Measurements from ENCODE around the gene MPHOSPH10. TPM values are rescaled to one million over a fixed set of nuclear protein-coding genes. Genes with fewer than 3 reads are reported as not detected.
"Not testable (repeated sequence)": the region's sequence is repeated elsewhere in the genome, so short reads cannot be mapped to it uniquely, and the experiment has no call there.

MPHOSPH10 gene
- total RNA-seq, 4 donors from 2014 or later, result 27.6 to 53.2 (median 39.3) TPM

GRCh38 chr2:71129902-71130151 lies 607 bp upstream of the MPHOSPH10 start:
- peak overlapping the region; percentile 92 to 97 (median 94) for H3K27ac ChIP-seq
- H3K9me3 ChIP-seq, result no peaks in the 10 kb centered on the region
- intact Hi-C loops (cut with DNase I), result loop anchor here (10.0 kb wide), 1 partner anchor 55 kb away; no protein-coding TSS in a partner anchor
- no peaks in the 10 kb centered on the region for H3K27me3 ChIP-seq
- peaks cover 12% of the 10 kb centered on the region in 2 donors for H3K36me3 ChIP-seq
- no peak for TF ChIP-seq CTCF (IDR thresholded peaks at IDR 0.05)
- TF ChIP-seq POLR2A (IDR thresholded peaks at IDR 0.05), result no peak
- WGBS, 2 donors, result 0% methylated on average over 13 to 14 of the region's 17 CpGs
- H3K4me1 ChIP-seq, result peaks cover 12 to 17% of the 10 kb centered on the region in 2 donors
- DNase-seq, result no peak
- H3K4me3 ChIP-seq (replicated peaks in 1 of 3), result peak overlapping the region; percentile 63 to 96 (median 85)

- peaks cover 18 to 20% of the 10 kb centered on the region in 2 donors for H3K36me3 ChIP-seq
- TF ChIP-seq POLR2A (IDR thresholded peaks at IDR 0.05) (no peak), CTCF (IDR thresholded peaks at IDR 0.05) (no peak)
- intact Hi-C loops (cut with DNase I), result no loop called here
- H3K27me3 ChIP-seq, result no peaks in the 10 kb centered on the region
- no peak for DNase-seq
- no peaks in the 10 kb centered on the region for H3K9me3 ChIP-seq
- WGBS, 2 donors, result 1 to 2% methylated on average over 4 of the region's 4 CpGs
- peak overlapping the region; percentile 63 to 96 (median 85) for H3K4me3 ChIP-seq (replicated peaks in 1 of 3)
- peak overlapping the region in 1 of 3 donors; percentile 94 for H3K27ac ChIP-seq
- peaks cover 12 to 17% of the 10 kb centered on the region in 2 donors for H3K4me1 ChIP-seq
These were observed 441 bp downstream of the MPHOSPH10 start for GRCh38 chr2:71130905-71131244.

GRCh38 chr2:71131387-71132166 lies 1.1 kb downstream of the MPHOSPH10 start:
- H3K36me3 ChIP-seq, result peaks cover 18 to 27% of the 10 kb centered on the region in 2 donors
- H3K4me1 ChIP-seq, result peaks cover 12 to 17% of the 10 kb centered on the region in 2 donors
- H3K27ac ChIP-seq; H3K9me3 ChIP-seq; DNase-seq; intact Hi-C loops (cut with DNase I); H3K27me3 ChIP-seq: not testable (repeated sequence)
- H3K4me3 ChIP-seq (replicated peaks in 1 of 3), result peak overlapping the region in 2 of 3 donors; percentile 85 to 96
- 43 to 45% methylated on average over 7 of the region's 7 CpGs for WGBS, 2 donors

- Histone ChIP-seq H3K4me3 (replicated peaks in 1 of 3) (no peak overlapping the region), H3K36me3 (peaks cover 34 to 46% of the 10 kb centered on the region in 2 donors), H3K27ac (no peak overlapping the region), H3K27me3 (no peaks in the 10 kb centered on the region), H3K9me3 (no peaks in the 10 kb centered on the region), H3K4me1 (peaks cover 12 to 15% of the 10 kb centered on the region in 2 donors)
- no peak for TF ChIP-seq POLR2A (IDR thresholded peaks at IDR 0.05)
- no peak for TF ChIP-seq CTCF (IDR thresholded peaks at IDR 0.05)
- intact Hi-C loops (cut with DNase I), result no loop called here
- no peak for DNase-seq
These were observed 3.2 kb downstream of the MPHOSPH10 start for GRCh38 chr2:71133603-71134002.

GRCh38 chr2:71136174-71136573 lies 5.7 kb downstream of the MPHOSPH10 start:
- H3K27ac ChIP-seq, result no peak overlapping the region
- no peaks in the 10 kb centered on the region for H3K27me3 ChIP-seq
- H3K4me3 ChIP-seq (replicated peaks in 1 of 3), result no peak overlapping the region
- 65 to 81% methylated on average over 3 of the region's 3 CpGs for WGBS, 2 donors
- TF ChIP-seq CTCF (IDR thresholded peaks at IDR 0.05) (no peak), POLR2A (IDR thresholded peaks at IDR 0.05) (no peak)
- intact Hi-C loops (cut with DNase I), result no loop called here
- peaks cover 56 to 70% of the 10 kb centered on the region in 2 donors for H3K36me3 ChIP-seq
- H3K4me1 ChIP-seq, result peaks cover 9 to 12% of the 10 kb centered on the region in 2 donors
- DNase-seq, result no peak
- H3K9me3 ChIP-seq, result no peaks in the 10 kb centered on the region
